GM19351 (cell line): ENCODE data around the gene CNKSR1.
"Not testable (repeated sequence)": the region's sequence is repeated elsewhere in the genome, so short reads cannot be mapped to it uniquely, and the experiment has no call there.

Source experiments
- ATAC-seq: cut with Tn5 transposase; IDR thresholded peaks from one replicate; pipeline ENCODE4 v1.9.1; 2021; ENCODE audit warnings: mild to moderate bottlenecking, moderate library complexity; ENCODE audit not compliant: unreplicated experiment

The CNKSR1 gene

DNA sequence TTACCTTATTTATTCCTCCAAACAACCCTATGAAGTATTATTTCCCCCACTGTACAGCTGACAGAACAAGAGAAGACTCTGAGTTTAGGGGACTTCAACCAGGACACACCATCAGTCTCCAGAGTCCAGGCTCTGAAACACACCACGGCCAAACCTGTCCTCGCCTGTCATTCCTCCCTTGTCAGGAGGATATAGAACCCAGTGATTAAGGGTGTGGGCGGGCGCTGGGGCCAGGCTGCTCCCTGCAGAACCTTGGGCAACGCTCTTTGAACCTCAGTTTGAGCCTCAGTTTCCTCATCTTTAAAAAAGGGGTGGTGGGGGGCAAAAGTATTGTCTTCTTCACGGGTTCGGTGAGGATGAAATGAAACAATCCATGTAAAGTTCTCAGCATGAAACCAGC is 47.3 kb downstream of the CNKSR1 start:
- no peak for ATAC-seq

DNA sequence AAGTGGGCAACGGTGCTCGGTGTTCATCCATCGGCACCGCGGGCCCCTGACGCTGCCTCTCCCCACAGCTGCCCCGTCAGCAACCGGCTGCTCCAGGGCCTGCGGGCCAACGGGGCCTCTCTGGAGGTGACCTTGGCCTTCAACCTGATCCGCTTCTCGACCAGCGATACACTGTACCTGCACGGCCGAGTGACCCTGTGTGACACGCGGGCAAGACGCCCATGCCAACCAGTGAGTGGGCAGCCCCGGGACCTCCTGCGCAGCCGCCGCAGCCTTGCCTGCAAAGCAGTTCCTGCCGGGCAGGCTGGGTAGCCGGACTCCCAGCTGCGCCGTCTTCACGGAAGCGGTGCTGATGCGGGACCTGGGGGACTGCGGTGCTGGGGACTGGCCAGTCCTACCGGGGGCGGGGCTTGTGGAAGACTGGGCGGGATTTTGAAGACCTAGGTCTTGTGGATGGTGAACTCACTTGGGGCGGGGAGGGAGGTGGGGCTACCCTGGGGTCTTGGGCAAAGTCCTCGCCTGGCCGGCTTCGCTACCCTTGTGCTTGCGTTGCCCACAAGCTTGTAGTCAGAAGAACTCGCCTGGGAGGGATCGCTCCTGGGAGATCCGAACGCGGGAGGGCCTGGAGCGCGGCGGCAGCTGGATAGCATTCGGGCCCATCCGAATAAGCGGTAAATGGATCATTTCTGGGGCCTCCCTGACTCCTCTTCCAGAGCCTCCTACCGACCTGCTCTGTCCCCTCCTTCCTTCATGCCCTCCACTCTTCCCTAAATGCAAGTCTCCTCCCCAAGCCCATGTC is 47.9 kb downstream of the CNKSR1 start:
- ATAC-seq = no peak

DNA sequence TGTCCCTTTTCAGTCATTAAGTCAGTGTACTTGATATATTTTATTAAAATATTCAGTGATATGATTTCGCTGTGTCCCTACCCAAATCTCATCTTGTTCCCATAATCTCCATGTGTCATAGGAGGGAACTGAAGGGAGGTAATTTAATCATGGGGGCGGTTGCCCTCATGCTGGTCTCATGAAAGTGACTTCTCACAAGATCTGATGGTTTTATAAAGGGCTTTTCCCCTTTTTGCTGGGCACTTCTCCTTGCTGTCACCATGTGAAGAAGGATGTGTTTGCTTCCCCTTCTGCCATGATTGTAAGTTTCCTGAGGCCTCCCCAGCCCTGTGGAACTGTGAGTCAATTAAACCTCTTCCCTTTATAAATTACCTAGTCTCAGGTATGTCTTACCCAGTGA is 53.4 kb downstream of the CNKSR1 start:
- ATAC-seq = not testable (repeated sequence)

DNA sequence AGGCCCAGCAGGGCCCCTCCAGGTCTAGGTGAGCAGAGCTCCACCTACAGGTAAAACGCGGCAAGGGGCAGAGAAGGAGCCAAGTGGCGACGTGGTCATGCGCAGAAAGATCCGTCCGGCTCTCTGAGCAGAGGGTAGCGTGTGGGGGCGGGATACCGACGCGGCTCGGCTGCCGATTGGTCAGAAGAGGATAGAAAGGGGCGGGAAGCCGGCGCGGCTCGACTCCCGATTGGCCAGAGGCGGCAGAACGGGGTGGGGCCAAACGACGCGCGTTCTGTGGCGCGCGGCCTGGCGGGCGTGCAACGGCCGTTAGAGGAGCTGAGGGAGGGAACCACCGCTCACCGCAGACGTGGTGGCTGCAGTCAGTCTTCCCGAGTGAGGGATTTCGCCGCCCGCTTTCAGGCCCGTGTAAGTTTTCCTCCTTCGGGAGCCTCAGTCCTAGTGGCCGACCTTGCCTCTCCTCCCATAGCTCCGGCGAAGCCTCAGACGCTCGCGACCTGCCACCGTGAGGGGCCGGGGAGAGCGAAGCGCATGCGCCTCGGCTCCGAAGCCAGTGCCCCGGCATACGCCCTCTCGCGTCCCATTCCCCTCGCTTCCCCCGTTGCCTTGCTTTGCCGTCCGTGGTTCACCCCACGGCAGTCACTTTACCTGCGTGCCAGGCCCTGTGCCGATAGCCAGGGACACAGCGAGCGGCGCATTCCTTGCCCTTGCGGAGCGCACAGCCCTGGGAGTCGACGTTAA is 56.8 kb downstream of the CNKSR1 start, which contains the start of gene CEP85:
Gene CEP85, plus strand, starts transcription at position 298 of the 741 bp plus-strand sequence. CDS start 5,584 bp downstream, outside the sequence.
- peak; percentile 85 for ATAC-seq

DNA sequence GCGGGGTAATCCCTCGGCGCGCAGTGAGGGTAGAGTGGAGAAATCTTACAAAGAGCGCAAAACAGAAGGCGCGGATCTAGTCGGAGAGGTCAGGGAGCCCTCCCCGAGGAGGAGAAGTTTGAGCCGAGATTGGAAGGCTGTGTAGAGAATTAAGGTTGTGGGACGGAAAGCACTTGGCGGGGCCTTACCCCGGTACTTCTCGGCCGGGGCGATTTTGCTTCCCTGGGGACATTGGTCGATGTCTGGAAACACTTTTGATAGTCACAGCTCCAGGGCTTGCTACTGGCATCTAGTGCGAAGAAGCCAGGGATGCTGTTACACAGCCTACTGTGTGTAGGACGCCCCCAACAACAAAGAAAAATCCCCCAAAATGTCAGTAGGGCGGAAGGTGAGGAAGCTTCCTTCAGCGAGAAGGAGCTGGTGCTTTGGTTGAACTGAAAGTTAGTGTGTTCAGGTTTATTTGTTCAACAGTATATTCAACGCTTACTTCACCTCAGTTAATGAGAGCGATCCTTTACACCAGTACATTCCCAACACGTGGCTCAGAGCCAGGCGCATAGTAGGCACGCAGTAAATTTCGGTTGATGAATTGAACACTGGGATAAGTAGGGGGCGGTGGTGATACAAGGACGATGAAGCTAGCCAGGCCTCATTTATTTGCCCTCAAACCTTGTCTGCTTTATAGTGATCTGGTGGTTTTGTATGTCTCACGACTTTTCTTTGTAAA is 57.5 kb downstream of the CNKSR1 start:
- no peak for ATAC-seq

DNA sequence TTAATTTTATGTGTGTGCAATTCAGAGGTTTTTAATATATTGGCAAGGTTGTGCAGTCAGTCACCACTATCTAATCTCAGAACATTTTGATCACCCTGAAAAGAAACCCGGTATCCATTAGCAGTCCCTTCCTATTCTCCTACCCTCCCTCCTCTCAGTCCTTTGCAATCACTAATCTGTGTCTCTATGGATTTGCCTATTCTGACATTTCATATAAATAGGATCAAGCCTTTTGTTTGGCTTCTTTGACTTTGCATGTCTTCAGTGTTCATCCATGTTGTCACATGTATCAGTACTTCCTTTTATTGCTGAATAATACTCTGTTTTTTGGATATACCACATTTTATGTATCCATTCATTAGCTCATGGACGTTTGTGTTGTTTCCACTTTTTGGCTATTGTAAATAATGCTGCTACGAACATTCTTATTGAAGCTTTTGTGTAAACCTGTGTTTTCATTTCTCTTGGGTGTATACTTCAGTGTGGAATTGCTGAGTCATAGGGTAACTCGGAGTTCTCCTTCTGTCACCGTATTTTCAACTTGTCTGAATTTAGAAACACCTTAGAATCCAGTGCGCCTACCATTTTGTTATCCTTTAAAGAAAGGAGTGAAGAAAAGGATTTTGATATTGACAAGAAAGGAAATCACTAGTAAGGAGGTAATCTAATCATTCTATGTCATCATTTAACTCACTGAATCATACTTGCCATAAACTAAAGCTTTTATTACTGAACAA is 60.1 kb downstream of the CNKSR1 start:
- no peak for ATAC-seq
